ENCODE measurements around the gene MED27. TPM values are rescaled to one million over a fixed set of nuclear protein-coding genes. Genes with fewer than 3 reads are reported as not detected.

MED27 gene
- total RNA-seq, 1 experiment from 2014 or later = 24.4 TPM

GRCh38 chr9:131994364-131995125, 85.1 kb downstream of the MED27 start:
- in situ Hi-C loops (cut with HindIII; ENCODE audit: low pct_unique_long_range_greater_than_20kb, low sequenced_read_pairs) = no loop called here
- H3K27ac ChIP-seq (ENCODE audit: low read length) = no peak overlapping the region
- no peak for DNase-seq (ENCODE audit: low read depth, low spot score)
- TF ChIP-seq TCF7L2 (IDR thresholded peaks at IDR 0.05; ENCODE audit: low read depth, low read length) (no peak), REST (IDR thresholded peaks at IDR 0.05; ENCODE audit: insufficient read depth in 1 of 2, low read depth in 2 of 2, low read length in 1 of 2) (no peak), POLR2AphosphoS5 (IDR thresholded peaks at IDR 0.05; ENCODE audit: low read depth, low read length) (no peak)
- H3K4me3 ChIP-seq (ENCODE audit: low read depth in 2 of 2, low read length in 2 of 2) = no peak overlapping the region
- POLR2A ChIA-PET = no interaction called here
- intact Hi-C loops (cut with micrococcal nuclease; ENCODE audit: unreplicated experiment) = no loop called here
- no peaks in the 10 kb centered on the region for H3K27me3 ChIP-seq (ENCODE audit: control insufficient read depth, insufficient read depth, low read length)
- H3K9me3 ChIP-seq (ENCODE audit: control insufficient read depth, insufficient read depth, low read depth, low read length) = no peaks in the 10 kb centered on the region
- BruUV-seq (replicated peaks) = no TSS peak
- H3K4me1 ChIP-seq (ENCODE audit: control insufficient read depth, insufficient read depth, low read length) = no peaks in the 10 kb centered on the region
- H3K36me3 ChIP-seq (ENCODE audit: control insufficient read depth, insufficient read depth, low read length) = no peaks in the 10 kb centered on the region
- CTCF ChIA-PET = no interaction called here
- ATAC-seq = no peak

- Histone ChIP-seq H3K36me3 (ENCODE audit: control insufficient read depth, insufficient read depth, low read length) (no peaks in the 10 kb centered on the region), H3K4me1 (ENCODE audit: control insufficient read depth, insufficient read depth, low read length) (no peaks in the 10 kb centered on the region), H3K27me3 (ENCODE audit: control insufficient read depth, insufficient read depth, low read length) (no peaks in the 10 kb centered on the region), H3K27ac (ENCODE audit: low read length) (no peak overlapping the region), H3K9me3 (ENCODE audit: control insufficient read depth, insufficient read depth, low read depth, low read length) (no peaks in the 10 kb centered on the region), H3K4me3 (ENCODE audit: low read depth in 2 of 2, low read length in 2 of 2) (no peak overlapping the region)
- ChIA-PET POLR2A (no interaction called here), CTCF (no interaction called here)
- intact Hi-C loops (cut with micrococcal nuclease; ENCODE audit: unreplicated experiment) = no loop called here
- no peak for DNase-seq (ENCODE audit: low read depth, low spot score)
- in situ Hi-C loops (cut with HindIII; ENCODE audit: low pct_unique_long_range_greater_than_20kb, low sequenced_read_pairs) = no loop called here
- ATAC-seq = no peak
- TF ChIP-seq CTCF (IDR thresholded peaks at IDR 0.05) (no peak), SIN3A (IDR thresholded peaks at IDR 0.05; ENCODE audit: borderline replicate concordance, insufficient read depth, low read depth, low read length) (no peak), POLR2AphosphoS5 (IDR thresholded peaks at IDR 0.05; ENCODE audit: low read depth, low read length) (no peak), TCF7L2 (IDR thresholded peaks at IDR 0.05; ENCODE audit: low read depth, low read length) (no peak), REST (IDR thresholded peaks at IDR 0.05; ENCODE audit: insufficient read depth in 1 of 2, low read depth in 2 of 2, low read length in 1 of 2) (no peak)
- BruUV-seq (replicated peaks) = no TSS peak
These were observed 86.6 kb downstream of the MED27 start for GRCh38 chr9:131992906-131993657.

All from Panc1 (cell line).